GM12878 (cell line): ENCODE data around the gene KLHL15. TPM values are rescaled to one million over a fixed set of nuclear protein-coding genes. Genes with fewer than 3 reads are reported as not detected.

ENCODE experiments used
- ASH2L ChIP-seq: fragments of 300-600, 200-600 bp; sonication (generic); IDR thresholded peaks from 2 replicates; pipeline ENCODE4 v1.6.1; 2017; ENCODE audit warnings: low read depth, mild to moderate bottlenecking, borderline replicate concordance
- HCFC1 ChIP-seq: fragments of 150-350 bp; IDR thresholded peaks from 2 replicates; pipeline ENCODE4 v1.6.1; 2014; ENCODE audit warnings: low read length
- HDAC2 ChIP-seq: fragments of 200-600 bp; sonication (generic); IDR thresholded peaks from 2 replicates; pipeline ENCODE4 v1.6.1; 2017
- HDAC6 ChIP-seq: fragments of 200-600 bp; sonication (generic); IDR thresholded peaks from one replicate; pipeline ENCODE4 v1.8.0; 2017; ENCODE audit warnings: antibody characterized with exemption; ENCODE audit not compliant: unreplicated experiment
- NKRF ChIP-seq: fragments of 450-650 bp; conservative IDR thresholded peaks from 2 replicates; pipeline ENCODE4 v1.6.1; 2017; ENCODE audit warnings: mild to moderate bottlenecking, moderate library complexity
- NR2C1 ChIP-seq: fragments of 450-650 bp; IDR thresholded peaks from 2 replicates; pipeline ENCODE4 v1.6.1; 2017; ENCODE audit warnings: antibody characterized with exemption, mild to moderate bottlenecking, moderate library complexity
- POLR2AphosphoS2 ChIP-seq: IDR thresholded peaks from 2 replicates; pipeline ENCODE4 v1.6.1; 2011; ENCODE audit warnings: low read depth, mild to moderate bottlenecking, low read length, improper control_type of control experiment, moderate library complexity
- RELB ChIP-seq: fragments of 450-650 bp; IDR thresholded peaks from 2 replicates; pipeline ENCODE4 v1.6.1; 2017; ENCODE audit warnings: low read depth, mild to moderate bottlenecking, moderate library complexity
- SRF ChIP-seq, 2 experiments: IDR thresholded peaks; 2 replicates each; pipeline ENCODE4 v1.6.1; 2011; ENCODE audit warnings: low read depth in 2 of 2, low read length in 2 of 2, mild to moderate bottlenecking in 1 of 2, moderate library complexity in 1 of 2
- SUPT20H ChIP-seq: IDR thresholded peaks from 2 replicates; pipeline ENCODE4 v1.6.1; 2011; ENCODE audit warnings: low read depth, mild to moderate bottlenecking, low read length, moderate library complexity, borderline replicate concordance; ENCODE audit not compliant: control insufficient read depth
- TAF1 ChIP-seq: IDR thresholded peaks from 2 replicates; pipeline ENCODE4 v1.6.1; 2011; ENCODE audit warnings: mild to moderate bottlenecking, low read depth, low read length, borderline replicate concordance
- ZNF24 ChIP-seq: fragments of 450-650 bp; IDR thresholded peaks from 2 replicates; pipeline ENCODE4 v1.6.1; 2017; ENCODE audit warnings: antibody characterized with exemption, mild to moderate bottlenecking
- polyA plus RNA-seq, 11 experiments: library from polyadenylated mRNA; depleted of rRNA in 4 of 11; unstranded in 6 of 11; stranded (reverse) in 5 of 11; fragments of >200 nt; fragmentation: Nextera tagmentation in 4 of 11; fragmentation: Illumina TruSeq in 1 of 11; extraction: Ambion mirVana in 4 of 11; extraction: Trizol in 1 of 11; gene quantifications; 1 replicate in 1 of 11; 2 replicates in 10 of 11; pipeline versions ENCODE4 v1.2.1 to v1.2.3, GENCODE V29; 2011 to 2016; ENCODE audit warnings: inconsistent platforms in 2 of 11, missing spikeins in 2 of 11, low read depth in 1 of 11
- total RNA-seq, 4 experiments: library from RNA; depleted of rRNA in 3 of 4; stranded (reverse); fragments of >200 nt in 3 of 4; fragmentation: Illumina TruSeq in 1 of 4; extraction: Trizol in 1 of 4; gene quantifications; 2 replicates each; pipeline versions ENCODE4 v1.2.1 to v1.2.3, GENCODE V29; 2013 to 2021
- TF ChIP-seq, protein P1 (sequence below): fragments of 450-650 bp; IDR thresholded peaks from 2 replicates; pipeline ENCODE4 v1.6.1; 2018; ENCODE audit warnings: borderline replicate concordance, mild to moderate bottlenecking; ENCODE audit not compliant: partially characterized antibody
- TF ChIP-seq, protein P2 (sequence below): IDR thresholded peaks from 2 replicates; pipeline ENCODE4 v1.6.1; 2011; ENCODE audit warnings: mild to moderate bottlenecking, low read depth, low read length, moderate library complexity; ENCODE audit not compliant: insufficient replicate concordance
- TF ChIP-seq, protein P3 (sequence below): fragments of 150-350 bp; IDR thresholded peaks from 2 replicates; pipeline ENCODE4 v1.6.1; 2014; ENCODE audit warnings: mild to moderate bottlenecking, low read depth, low read length
- TF ChIP-seq, protein P4 (sequence below): fragments of 450-650 bp; IDR thresholded peaks from 2 replicates; pipeline ENCODE4 v1.6.1; 2017; ENCODE audit warnings: mild to moderate bottlenecking, low read depth, inconsistent platforms; ENCODE audit not compliant: poor library complexity, severe bottlenecking

KLHL15 gene
- total and polyA plus RNA-seq, 10 of the 15 experiments (the other 5 are each of a cell fraction or from before 2014, with no cell fraction given): 1.4 to 7.0 (median 3.7) TPM

- TF ChIP-seq, protein P1, sequence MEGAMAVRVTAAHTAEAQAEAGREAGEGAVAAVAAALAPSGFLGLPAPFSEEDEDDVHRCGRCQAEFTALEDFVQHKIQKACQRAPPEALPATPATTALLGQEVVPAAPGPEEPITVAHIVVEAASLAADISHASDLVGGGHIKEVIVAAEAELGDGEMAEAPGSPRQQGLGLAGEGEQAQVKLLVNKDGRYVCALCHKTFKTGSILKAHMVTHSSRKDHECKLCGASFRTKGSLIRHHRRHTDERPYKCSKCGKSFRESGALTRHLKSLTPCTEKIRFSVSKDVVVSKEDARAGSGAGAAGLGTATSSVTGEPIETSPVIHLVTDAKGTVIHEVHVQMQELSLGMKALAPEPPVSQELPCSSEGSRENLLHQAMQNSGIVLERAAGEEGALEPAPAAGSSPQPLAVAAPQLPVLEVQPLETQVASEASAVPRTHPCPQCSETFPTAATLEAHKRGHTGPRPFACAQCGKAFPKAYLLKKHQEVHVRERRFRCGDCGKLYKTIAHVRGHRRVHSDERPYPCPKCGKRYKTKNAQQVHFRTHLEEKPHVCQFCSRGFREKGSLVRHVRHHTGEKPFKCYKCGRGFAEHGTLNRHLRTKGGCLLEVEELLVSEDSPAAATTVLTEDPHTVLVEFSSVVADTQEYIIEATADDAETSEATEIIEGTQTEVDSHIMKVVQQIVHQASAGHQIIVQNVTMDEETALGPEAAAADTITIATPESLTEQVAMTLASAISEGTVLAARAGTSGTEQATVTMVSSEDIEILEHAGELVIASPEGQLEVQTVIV: no peak
- TF ChIP-seq, protein P2, sequence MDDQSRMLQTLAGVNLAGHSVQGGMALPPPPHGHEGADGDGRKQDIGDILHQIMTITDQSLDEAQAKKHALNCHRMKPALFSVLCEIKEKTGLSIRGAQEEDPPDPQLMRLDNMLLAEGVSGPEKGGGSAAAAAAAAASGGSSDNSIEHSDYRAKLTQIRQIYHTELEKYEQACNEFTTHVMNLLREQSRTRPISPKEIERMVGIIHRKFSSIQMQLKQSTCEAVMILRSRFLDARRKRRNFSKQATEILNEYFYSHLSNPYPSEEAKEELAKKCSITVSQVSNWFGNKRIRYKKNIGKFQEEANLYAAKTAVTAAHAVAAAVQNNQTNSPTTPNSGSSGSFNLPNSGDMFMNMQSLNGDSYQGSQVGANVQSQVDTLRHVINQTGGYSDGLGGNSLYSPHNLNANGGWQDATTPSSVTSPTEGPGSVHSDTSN: no peak
- TF ChIP-seq ASH2L: no peak
- TF ChIP-seq TAF1: peak; percentile 95
- peak; percentile 66 for TF ChIP-seq HCFC1
- no peak; the same call in none of the 2 replicates for TF ChIP-seq NKRF
- TF ChIP-seq SRF (IDR thresholded peaks at IDR 0.05; ENCODE audit: low read depth in 2 of 2, low read length in 2 of 2): 0 out of 4 replicates have a peak, but pooled peaks of 1 of the 2 experiments have one; percentile 36
- TF ChIP-seq, protein P3, sequence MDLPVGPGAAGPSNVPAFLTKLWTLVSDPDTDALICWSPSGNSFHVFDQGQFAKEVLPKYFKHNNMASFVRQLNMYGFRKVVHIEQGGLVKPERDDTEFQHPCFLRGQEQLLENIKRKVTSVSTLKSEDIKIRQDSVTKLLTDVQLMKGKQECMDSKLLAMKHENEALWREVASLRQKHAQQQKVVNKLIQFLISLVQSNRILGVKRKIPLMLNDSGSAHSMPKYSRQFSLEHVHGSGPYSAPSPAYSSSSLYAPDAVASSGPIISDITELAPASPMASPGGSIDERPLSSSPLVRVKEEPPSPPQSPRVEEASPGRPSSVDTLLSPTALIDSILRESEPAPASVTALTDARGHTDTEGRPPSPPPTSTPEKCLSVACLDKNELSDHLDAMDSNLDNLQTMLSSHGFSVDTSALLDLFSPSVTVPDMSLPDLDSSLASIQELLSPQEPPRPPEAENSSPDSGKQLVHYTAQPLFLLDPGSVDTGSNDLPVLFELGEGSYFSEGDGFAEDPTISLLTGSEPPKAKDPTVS: peak; percentile 67; the same call in 1 of the 2 replicates
- TF ChIP-seq ZNF24: 0 out of 2 replicates have a peak, but pooled peaks have one; percentile 33
- peak; percentile 69 for TF ChIP-seq HDAC6
- peak; percentile 97 for TF ChIP-seq RELB
- peak; percentile 75 for TF ChIP-seq POLR2AphosphoS2
- TF ChIP-seq NR2C1: 0 out of 2 replicates have a peak, but pooled peaks have one; percentile 35
- TF ChIP-seq SUPT20H: no peak
- TF ChIP-seq HDAC2: no peak
- TF ChIP-seq, protein P4, sequence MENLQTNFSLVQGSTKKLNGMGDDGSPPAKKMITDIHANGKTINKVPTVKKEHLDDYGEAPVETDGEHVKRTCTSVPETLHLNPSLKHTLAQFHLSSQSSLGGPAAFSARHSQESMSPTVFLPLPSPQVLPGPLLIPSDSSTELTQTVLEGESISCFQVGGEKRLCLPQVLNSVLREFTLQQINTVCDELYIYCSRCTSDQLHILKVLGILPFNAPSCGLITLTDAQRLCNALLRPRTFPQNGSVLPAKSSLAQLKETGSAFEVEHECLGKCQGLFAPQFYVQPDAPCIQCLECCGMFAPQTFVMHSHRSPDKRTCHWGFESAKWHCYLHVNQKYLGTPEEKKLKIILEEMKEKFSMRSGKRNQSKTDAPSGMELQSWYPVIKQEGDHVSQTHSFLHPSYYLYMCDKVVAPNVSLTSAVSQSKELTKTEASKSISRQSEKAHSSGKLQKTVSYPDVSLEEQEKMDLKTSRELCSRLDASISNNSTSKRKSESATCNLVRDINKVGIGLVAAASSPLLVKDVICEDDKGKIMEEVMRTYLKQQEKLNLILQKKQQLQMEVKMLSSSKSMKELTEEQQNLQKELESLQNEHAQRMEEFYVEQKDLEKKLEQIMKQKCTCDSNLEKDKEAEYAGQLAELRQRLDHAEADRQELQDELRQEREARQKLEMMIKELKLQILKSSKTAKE: peak; percentile 62
Observed at GRCh38 chrX:24054182-24055042, 27.4 kb upstream of the KLHL15 start, which contains the start of gene EIF2S3 (continued).
